GM21786 (cell line): ENCODE data around the gene CAMK1D.
A peak's percentile ranks its signal among the peaks of the same experiment; 100 is the strongest.

ENCODE experiments used
- ATAC-seq: cut with Tn5 transposase; IDR thresholded peaks from one replicate; pipeline ENCODE4 v1.9.1; 2021; ENCODE audit not compliant: unreplicated experiment

CAMK1D gene

DNA sequence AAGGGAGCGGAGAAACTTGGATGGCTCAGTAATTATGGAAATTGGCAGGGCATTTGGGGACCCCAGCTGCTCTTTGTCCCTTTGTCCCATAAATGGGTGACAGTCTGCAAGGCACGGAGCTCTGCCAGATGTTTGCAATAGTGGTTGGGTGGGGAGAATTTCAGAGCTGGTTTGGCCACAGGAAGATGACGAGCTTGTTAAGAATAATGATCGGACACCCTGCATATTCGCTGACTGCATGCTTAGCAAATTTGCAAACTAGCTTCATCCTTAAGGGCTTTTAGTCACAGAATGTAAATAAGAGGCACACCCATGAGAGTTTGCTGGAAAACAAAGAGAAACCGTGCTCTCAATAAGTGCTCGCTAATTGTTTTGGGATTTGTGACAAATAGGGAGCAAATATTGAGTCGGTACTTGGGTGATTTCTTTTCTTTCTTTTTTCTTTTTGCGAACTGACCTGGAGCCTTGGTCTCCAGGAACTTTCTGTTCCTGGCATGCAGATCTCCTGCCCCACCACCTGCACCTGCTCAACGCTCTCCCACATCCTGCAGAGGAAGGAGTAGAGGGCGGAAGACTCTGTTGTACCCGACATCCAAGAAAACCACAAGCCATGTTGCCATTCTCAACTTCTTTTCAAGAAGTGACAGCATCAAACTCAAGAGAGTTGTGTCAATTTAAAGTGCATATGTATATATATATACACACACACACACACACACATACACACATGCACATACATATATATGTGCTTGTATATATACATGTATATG is 238.9 kb downstream of the CAMK1D start:
- no peak for ATAC-seq

DNA sequence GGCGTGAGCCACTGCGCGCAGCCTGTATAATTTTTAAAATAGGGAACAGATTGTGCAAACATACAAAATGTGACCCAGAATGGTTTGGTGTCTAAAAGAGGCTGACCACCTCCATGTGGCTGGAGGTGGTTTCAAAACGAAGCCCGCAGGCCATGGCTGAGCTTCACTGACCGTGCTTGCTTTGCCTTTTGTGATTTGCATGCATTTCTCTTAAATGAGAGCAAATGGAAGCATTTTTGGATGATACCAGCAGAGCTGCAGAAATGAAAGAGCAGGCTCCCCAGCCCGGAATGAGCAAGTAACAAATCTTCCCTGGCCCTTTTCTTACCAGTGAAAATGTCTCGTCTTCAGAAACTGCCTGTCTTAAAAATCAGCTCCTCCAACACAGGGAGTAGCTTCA is 239.9 kb downstream of the CAMK1D start:
- ATAC-seq = no peak

DNA sequence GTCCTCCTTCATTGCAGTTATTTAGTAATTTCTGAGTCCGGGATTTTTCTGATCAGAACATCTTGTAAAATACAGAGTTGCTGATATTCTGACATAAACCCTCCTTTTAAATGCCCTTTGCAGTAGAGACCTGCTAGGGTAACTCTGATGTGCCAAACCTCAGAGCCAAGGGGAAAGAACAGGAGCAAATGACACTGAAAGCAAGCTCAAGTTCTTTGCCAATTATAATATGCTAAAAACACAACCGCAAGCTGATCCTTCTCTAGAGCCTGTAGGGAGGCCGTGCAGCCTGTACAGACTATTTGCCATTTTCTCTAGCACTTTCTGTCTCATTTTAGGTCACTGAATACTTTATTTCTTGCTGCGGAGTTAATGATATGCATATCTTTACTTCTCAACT is 240.4 kb downstream of the CAMK1D start:
- no peak for ATAC-seq

DNA sequence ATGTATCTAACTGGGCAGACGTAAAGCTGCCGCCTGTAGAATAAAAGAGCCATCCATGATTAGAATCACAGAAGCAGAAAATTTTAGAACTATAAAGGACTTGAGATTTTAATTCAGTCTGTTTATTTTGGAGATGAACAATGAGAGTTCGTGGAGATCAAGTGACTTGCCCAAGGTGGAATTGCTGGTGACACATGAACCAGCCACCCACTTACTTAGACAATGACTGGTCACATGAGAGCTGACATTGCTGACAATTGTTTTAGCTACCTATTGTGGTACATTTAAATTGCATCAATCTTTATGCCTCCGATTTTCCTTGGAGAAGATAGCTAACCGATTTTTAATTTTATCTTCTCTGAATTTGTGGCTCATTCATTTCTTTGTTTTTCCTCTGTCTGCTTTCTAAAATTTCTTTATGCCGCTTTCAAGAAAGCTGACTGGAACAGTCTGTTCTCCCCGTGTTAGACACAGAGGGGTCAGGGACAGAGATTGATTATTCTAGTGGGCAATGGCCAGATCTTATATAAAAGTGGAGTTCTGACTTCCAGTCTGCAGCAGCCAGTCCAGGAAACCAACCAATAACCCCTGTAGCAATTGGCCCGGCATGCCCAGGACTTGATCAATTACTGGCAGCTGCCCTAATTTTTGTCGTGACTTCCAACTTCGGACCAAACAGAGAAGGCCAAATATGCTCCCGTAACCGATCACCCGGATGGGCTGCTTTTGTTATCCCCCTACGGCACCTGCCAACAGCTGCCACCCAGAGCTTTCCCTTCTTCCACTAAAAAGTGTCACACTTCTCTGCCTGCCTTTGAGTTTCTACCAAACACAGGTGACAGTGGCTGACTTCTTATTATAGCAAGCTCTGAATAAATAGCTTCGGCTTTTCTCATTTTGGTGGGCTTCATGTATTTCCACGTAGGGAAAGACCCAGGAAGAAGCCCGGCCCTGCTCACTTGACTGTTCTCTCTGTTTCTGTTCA is 241.6 kb downstream of the CAMK1D start:
- ATAC-seq = no peak

DNA sequence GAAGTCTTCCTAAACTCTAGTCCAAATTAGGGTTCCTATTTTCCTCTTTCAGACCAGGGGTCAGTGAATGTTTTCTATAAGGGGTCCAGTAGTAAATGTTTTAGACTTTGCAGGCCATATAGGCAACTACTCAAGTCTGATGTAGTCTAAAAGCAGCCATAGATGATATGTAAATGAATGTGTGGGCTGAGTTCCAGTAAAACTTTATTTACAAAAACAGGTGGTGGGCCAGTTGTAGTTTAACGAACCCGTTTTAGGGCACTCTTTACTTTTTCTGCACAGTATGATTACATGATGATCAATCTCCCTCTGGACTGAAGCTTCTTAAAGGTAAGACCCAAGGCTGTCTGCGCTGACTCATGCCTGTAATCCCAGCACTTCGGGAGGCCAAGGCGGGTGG is 243.6 kb downstream of the CAMK1D start:
- ATAC-seq = no peak

DNA sequence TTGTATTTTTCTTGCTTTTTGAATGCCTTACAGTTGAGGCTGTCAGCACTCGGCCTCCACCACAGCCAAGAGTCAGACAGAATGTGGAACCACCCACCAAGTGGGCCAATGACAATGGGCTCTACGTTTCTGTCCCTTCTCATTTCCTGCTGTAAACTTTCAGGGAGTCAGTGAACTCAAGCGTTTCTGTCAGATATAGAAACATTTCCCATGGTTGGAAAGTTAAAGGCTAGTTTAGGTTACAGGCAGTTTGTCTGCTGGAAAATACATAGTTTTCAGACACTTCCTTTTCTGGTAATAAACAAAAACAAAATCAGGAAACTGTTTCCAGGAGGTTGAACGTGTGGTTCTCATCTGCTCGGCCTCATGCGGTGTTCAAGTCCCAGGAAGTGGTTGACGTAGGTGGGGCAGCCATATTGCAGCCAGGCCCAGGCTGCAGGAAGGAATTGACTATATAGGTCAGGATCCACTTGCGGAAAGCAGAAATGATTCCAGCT is 245.1 kb downstream of the CAMK1D start:
- ATAC-seq = no peak

DNA sequence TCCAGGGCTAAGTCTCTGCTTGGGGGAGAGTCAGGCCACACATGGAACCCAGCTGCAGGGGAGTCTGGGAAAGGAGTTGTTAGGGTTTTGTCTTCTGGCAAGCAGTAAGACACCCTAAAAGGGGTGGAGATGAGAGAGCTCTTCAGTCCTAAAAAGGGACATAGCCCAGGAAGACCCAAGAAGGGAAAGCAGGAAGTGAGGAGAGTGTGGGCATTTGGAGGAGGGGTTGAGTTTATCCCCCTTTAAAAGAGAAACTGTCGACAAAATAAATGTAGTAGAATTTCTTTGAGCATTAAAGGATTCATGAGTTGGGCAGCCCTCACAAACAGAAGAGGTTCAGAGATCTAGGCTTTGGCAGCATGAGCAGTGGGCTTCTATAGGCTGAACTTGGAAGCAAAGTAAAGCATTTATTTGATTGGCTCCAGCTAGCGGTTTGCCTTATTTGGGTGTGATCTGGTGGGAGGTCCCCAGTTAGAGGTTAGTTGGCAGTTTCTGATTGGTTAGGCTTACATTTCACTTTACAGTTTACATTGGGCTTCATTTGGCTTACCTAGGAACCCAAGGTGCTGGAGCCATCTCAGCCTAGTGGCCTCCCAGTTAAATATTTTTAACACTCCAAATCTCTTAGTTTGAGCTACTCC is 246.7 kb downstream of the CAMK1D start:
- ATAC-seq = no peak

DNA sequence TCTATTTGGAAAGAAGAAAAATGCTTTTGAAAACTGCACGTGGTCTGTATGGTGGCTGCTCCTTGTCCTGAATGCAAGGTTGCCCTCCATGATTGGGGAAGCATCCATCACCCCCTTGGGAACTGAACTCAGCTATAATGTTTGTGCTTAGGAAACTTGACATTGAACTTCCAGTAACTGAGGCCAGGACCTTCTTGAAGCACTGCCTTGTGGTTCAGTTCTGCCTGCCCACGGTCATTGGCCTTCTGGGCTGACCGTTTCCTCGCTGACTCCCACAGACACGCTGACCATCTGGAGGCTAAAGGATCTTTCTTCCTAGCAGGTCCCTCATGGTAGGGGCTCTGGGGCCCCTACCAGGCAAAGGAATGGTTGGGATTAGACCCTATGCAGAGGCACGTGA is 247.8 kb downstream of the CAMK1D start:
- ATAC-seq = no peak

DNA sequence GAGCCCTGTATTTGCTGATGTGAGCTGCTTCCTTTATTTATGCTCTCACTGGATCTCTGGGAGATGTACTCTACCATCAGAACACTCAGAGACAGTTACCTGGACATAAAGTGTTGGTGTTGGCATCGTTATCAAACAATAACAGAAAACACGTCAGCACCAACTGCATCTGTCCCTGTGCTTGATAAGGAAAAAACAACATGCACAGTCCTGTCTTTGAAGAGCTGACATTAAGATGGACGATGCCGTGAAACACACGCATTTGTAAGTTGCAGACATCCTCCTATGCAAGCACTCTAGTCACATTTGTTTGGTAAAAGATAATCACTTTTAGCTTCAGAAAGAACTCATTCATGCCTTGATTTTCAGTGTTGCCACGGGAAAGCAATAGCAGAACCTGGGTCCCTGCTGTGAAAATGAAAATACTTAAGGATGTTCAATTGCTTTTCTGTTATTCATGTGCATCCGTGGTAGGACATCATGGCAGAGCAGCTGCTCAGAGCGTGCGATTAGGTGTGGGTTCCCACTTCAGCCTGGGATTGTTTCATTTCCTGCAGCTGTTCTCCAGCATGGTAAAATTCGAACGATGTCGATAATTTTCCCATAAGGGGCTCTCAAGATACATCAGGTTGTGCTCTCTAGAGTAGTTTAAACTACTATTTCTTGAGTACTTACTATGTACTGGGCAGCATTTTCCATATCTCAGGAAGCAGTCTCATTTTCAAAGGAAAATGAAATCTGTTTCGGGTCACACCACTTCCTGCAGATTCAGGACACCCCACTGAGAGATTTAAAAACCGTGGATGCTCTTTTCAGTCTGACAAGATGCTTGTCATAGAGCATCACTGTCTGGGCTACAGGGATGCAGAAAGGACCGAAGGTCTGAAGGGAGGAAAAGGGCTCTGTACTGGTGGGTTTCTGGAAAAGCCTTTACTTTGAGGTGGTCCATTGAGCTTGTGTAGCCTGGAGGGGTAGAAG is 248.7 kb downstream of the CAMK1D start:
- no peak for ATAC-seq

DNA sequence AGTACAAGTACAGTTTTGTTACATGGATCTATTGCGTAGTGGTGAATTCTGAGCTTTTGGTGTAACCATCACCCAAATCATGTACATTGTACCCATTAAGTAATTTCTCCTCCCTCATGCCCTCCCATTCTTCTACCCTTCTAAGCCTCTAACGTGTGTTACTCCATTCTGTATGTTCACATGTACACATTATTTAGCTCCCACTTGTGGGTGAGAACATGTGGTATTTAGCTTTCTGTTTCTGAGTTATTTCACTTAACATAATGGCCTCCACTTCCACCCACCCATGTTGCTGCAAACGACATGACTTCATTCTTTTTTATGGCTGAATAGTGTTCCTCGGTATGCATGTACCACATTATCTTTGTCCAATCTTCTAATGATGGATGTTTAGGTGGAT is 251.3 kb downstream of the CAMK1D start:
- ATAC-seq = no peak

DNA sequence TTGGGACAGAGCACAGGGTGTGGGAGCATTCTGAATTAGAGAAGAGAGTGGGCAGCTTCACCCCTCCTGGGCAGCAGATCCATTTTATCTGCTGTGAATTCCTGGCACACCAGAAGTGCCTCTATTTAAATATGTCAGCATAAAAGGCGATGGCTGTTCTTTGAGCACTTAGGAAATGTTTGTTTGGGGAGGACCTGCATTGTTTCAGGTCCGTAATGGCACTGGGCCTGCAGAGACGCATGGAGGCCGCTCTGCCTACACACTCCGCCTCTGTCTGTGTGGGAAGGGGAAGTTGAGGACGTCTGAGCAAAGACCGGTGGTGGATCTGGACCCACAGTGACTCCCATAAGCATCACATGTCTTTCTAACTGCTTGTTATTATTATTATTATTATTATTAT is 253.2 kb downstream of the CAMK1D start:
- ATAC-seq = no peak

DNA sequence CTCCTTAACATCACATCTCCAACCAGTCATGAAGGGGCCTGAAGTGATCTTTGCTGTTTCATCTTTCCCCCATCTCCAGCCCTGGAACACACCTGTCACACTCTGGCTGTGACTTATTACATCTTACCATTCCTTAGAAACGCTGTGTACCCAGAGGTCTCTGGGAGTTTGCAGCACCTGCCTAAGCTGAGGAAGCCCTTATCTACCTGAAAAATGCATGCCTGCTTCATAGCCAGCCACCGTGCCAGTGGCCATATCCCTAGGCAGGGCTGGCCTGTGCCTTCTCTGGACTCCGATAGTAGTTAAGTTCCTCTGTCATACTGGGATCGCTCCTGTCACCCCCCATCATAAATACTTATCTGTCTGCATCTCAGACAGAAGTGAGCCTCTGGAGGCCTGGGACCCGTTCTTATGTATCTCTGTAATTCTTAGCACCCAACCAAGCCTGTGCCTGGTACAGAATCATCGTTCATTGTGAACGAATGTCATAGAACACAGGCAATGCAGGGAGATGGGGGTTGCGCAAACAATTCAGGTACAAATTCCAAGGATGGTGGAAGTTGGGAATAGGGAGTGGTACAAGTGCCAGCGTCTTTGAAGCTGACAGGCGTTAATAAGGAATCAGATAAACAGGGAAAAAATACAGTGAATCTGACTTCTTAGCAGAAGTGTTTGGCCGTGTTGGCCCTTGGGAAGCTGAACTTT is 254.6 kb downstream of the CAMK1D start:
- ATAC-seq = no peak

DNA sequence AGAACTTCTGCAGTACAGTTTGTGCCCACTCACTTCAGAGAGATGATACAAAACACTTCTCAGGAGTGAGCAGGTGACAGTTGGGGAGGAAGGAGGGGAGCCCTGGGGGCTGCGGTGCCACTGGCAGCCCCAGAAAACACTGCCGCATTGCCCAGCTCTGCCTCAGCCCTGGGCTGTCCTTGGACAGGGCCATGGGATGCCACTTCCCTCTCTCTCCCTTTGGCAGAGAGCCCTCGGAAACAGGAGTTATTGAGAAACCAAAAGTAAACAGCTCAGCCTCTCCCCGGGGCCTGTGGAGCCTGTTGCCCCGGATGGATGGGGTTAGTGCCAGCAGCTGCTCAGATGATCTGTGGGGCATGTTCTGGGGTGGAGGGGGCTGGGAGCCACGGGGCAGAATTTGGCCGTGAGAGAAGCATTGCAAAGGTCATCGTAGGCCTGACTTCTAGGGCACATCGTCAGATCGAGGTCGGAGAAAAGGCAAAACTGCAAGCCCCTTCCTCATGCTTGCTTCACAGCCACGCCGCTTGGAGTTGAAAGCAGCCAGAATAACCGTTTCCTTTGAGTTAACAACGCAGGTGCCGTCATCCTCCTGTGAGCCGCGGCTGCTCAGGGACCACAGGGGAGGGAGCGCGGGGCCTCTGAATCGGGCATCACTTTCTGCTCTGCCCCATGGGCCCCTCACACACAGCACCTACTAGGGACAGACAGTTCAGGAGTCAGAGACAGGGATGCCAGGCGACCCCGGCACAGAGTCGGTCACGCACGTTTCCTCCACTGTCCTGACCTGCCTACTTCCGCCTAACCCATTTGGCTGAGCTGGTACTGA is 256.4 kb downstream of the CAMK1D start:
- ATAC-seq = peak; percentile 73

DNA sequence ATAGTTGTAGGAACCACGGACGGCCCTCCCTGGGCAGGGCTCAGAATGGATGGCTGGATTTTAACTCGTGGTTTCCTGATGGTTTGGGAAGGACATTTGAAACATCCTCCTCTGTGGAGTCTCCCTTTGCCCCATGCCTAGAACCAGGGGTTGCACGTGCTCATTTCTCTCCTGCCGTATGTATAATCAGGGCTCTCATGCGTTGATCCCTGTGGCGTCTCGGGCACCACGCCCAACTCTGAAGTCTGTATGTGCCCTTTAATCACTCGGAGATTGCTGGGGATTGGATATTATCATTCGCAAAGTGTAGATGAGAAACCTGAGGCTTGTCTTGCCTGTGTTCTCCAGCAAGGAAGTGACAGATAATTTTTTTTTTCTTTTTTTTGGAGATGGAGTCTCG is 257.1 kb downstream of the CAMK1D start:
- no peak for ATAC-seq

DNA sequence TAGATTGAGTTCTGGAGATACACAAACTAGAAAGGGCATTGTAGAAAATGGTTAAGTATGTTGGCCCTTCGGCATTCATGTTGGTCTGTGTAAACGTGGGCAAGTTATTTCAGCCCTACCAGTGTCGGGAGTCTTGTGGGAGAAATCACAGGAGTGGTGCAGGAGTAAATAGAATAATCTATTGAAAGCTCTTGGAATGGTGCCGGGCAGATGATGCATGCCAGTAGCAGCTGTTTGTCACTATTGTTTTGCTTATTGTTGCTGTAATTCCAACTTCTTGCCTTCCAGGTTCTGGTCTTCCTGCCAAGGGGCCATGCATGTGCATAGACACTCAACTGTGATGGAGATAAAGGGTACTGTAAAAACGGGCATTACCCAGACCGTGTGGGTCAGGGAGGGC is 259.4 kb downstream of the CAMK1D start:
- no peak for ATAC-seq

DNA sequence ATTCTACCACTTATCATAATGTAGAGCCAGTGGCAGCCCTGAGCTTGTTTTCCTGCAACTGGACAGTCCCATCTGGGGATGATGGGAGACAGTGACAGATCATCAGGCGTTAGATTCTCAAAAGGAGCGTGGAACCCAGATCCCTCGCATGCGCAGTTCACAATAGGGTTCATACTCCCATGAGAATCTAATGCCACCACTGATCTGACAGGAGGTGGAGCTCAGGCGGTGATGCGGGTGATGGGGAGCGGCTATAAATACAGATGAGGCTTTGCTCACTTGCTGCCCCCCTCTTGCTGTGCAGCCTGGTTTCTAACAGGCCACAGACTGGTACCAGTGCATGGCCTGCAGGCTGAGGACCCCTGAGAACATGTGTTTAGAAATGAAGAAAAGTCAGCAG is 260.1 kb downstream of the CAMK1D start:
- no peak for ATAC-seq

DNA sequence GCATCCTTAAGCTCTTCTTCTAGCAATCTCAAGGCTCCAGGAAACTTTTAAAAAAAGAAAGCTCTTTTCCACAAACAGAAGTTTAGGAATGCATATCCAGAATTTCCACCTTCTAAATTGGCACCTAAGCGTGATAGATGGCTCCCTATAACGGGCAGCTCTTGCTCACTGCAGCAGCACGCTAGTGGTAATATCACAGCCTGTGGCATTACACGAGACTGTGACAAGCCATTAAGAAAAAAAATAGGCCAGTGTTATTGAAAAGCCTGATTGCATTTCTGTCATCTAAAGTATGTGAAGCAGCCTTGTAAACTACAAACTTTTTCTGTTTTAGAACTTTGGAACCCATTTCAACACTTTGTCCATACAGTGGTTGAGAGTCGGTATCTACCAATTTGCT is 263.8 kb downstream of the CAMK1D start:
- ATAC-seq = no peak

DNA sequence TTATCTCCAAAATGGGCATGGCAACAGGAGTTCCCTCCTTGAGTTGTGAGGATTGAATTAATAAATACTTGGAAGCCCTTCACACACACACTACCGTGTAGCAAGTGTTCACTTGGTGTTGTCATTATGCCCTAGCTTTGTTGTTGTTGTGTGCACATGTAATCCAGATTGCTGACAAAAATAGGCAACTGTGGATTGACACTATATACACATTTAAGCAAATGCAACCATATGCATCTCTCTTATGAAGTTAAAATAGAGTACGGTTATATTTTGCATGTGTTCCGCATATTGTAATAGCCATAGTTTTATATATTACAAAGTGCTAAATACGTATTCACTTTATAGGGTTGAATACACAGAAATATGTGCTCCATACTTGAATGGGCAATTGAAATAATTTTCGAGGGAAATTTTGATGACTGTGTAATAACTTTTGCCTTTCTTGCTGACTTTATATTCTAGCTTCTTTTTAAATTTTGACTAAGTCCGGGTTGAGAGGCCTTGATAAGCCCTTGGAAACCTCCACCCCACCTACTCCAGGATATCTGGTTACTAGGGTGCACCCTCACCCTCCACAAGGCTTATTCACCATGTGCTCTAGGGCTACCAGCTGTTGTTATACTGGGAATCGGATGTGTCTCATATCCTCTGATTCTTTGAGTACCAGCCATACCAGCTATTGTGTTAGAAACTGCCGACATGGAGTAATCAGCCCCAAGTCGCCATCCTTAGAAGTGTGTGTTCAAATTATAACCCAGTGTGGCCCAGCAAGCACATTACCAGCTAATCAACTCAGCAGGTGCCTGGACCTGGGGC is 265.0 kb downstream of the CAMK1D start:
- ATAC-seq = no peak
